ENCODE measurements around the gene KIRREL2.

Gene KIRREL2

DNA sequence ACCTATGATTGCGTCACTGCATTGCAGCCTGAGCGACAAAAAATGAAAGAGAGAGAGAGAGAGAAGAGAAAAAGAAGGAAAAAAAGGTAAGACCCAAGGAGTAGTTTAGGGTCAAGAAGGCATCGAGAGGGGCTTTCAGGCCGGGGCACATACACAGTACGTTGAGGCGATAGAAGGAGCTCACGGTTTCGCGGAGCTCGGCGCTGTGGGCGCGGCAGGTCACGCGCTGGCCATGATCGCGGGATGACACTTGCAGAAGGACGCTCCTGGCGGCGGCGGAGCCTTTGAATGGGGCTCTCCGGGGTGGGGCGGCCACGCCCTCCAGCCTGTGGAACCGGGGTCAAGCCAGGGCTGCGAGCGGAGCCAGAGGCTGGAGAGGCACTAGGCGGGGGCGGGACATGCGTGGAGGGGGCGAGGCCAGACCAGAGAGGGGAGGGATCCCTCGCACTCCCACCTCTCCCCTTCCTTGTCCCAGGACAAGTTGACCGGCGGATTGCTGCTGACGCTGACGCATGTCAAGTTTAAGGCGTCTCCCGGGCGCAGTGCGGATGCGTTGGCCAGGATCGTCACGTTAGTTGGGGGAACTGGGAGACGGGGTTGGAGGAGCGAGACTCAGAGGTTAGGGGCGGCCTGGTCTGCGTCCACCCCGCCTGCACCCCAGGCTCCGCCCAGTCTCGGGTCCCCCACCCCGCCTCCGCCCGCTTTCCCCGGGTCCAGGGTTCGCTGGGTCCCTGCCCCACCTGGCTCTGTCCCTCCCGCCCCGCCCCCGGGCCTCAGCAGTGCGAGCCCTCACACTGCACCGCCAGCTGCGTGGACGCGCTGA lies 11.3 kb upstream of the KIRREL2 start:
- no peak for FAIRE-seq

DNA sequence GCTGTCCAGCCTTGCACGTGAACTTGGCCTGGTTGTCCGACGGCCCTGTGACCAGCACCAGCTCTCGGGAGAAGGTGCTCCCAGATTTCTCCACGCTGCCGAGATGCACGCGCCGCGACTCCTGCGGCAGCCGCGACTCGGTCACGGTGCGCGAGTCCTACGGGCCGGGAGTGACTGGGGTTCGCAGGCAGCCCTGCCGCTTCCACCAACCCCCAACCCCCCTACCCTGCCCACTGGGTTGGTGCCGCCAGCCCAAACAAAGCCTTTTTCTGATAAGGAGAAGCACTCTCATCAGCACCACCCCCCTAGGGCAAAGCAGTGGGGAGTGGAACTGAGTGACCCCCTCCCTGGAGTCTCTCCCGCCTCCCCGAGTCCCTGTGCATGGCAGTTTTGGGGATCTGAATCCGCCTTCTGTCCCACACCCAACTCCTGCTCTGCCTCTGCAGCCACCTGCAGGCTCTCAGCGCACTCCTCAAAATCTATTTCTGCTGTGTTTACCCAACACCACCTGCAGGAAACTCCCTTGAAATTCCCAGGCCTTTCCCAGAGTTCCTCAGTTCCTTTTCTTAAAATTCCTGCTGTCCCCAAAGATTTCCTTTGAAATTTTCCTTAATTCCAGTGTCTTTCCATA lies 10.6 kb upstream of the KIRREL2 start:
- FAIRE-seq: no peak

GRCh38 chr19:35847911-35848310 lies 8.8 kb upstream of the KIRREL2 start:
- FAIRE-seq: no peak

- FAIRE-seq: no peak
These were observed 8.2 kb upstream of the KIRREL2 start for GRCh38 chr19:35848486-35848885.

DNA sequence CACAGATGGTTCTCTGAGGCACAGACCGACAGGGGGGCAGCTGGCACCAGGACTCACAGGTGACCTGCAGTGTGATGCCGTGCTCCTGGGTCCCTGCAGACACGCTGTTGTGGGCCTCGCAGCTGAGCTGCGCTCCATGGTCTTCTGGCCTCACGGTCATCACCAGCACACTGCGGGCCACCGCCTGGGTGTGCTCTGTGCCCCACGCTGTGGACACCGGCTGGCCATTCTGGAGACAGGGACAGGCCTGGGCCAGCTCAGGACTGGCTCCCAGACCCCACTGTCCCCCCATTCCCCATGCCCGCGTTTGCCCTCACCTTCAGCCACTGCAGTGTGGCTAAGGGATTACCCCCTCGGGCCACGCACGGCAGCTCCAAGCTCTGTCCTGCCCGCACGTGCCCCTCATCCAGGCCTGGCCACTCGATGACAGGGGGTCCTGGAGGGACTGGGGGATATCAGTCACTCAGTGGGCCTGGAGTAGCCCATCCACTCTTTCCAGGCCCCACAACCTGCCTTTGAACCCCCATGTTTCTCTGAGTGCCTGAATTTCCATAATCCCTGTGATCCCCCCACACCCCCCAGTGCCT lies 7.7 kb upstream of the KIRREL2 start:
- FAIRE-seq: no peak

GRCh38 chr19:35851213-35852028 lies 5.3 kb upstream of the KIRREL2 start:
- no peak for FAIRE-seq

DNA sequence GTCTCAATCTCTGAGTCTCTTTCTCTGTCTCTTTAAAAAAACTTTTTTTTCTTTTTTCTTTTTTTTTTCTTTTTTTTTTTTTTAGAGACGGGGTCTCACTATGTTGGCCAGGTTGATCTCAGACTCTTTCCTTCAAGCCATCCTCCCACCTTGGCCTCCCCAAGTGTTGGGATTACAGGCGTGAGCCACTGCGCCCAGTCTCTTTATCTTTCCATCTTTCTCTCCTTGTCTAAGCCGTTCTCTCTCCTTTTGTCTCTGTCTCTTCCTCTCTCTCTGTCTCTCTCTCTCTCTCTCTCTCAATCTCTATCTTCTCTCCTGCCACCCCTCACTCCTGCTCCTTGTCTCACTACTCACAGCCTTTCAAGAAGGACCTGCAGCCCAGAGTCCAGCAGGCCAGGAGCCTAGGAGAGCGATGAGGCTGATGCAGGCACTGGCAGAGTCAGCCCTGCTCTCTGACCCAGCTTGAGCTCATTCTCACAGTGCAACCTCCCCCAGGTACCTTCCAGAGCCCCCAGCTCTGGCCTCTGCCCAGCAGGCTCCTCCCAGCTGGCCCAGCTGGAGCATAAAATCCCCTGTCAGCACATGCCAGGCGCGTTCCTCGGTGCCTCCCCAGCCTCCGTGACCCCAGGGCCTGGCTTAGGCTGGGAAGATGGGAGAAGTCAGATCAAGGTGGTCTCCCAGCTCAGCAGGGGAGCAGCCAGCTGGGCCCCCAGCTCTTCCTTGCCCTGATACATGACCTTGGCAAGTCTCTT lies 4.5 kb upstream of the KIRREL2 start, which contains the start of gene NPHS1:
Gene NPHS1 (minus strand): TSS at position 476 of the 752 bp plus-strand sequence. CDS start 667 bp downstream, outside the sequence.
- FAIRE-seq: peak; percentile 17

DNA sequence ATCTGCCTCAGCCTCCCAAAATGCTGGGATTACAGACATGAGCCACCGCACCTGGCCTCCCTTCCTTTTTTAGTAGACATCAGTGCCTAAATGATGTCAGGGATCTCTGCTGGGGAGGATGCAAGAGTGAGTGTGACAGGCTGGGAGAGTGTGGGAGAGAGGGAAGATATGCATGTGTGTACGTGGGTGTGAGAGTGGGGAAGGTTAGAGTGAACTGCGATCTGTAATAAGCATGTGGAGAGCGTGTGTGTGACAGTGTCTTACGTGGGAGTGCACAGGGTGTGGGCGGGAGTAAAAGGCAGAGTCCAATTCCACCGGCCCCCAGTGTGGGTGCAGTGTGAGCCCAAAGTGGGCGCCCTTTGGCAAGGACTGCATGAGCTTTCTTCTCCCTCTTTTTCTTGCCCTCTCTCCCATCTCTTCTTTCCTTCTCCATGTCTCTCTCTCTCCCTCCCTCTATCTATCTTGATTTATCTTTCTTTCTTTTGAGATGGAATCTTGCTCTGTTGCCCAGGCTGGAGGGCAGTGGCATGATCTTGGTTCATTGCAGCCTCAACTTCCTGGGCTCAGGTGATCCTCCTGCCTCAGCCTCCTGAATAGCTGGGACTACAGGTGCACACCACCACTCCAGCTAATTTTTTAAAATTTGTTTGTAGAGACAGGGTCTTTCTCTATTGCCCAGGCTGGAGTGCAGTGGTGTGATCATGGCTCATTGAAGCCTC lies 3.5 kb upstream of the KIRREL2 start:
- FAIRE-seq: no peak

DNA sequence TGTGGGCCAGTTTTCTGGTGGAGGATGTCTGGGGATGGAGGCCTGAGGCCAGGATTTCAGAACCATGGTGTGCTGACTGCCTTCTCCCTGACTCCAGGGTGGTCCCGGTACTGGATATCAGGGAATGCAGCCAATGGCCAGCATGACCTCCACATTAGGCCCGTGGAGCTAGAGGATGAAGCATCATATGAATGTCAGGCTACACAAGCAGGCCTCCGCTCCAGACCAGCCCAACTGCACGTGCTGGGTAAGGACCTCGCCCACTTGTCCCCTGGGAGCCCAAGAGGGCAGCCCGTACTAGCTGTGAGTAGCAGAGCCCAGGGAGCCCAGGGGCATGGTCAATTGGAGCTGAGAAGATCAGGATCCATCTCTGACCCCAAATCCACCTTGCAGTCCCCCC lies 1.6 kb downstream of the KIRREL2 start:
- FAIRE-seq: no peak

DNA sequence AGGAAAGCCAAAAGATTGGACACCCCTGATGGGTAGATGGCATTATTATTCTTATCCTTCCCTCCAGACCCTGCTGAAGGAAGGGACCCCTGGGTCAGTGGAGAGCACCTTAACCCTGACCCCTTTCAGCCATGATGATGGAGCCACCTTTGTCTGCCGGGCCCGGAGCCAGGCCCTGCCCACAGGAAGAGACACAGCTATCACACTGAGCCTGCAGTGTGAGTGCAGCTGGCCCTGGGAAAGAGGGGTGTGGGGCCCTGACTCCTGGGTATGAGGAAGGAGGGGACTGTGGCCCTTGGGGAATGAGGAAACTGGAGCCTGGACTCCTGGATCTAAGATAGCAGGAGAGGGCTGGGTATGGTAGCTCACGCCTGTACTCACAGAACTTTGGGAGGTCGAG lies 2.7 kb downstream of the KIRREL2 start:
- FAIRE-seq: no peak

GRCh38 chr19:35860436-35860817 lies 3.7 kb downstream of the KIRREL2 start:
- FAIRE-seq: no peak

DNA sequence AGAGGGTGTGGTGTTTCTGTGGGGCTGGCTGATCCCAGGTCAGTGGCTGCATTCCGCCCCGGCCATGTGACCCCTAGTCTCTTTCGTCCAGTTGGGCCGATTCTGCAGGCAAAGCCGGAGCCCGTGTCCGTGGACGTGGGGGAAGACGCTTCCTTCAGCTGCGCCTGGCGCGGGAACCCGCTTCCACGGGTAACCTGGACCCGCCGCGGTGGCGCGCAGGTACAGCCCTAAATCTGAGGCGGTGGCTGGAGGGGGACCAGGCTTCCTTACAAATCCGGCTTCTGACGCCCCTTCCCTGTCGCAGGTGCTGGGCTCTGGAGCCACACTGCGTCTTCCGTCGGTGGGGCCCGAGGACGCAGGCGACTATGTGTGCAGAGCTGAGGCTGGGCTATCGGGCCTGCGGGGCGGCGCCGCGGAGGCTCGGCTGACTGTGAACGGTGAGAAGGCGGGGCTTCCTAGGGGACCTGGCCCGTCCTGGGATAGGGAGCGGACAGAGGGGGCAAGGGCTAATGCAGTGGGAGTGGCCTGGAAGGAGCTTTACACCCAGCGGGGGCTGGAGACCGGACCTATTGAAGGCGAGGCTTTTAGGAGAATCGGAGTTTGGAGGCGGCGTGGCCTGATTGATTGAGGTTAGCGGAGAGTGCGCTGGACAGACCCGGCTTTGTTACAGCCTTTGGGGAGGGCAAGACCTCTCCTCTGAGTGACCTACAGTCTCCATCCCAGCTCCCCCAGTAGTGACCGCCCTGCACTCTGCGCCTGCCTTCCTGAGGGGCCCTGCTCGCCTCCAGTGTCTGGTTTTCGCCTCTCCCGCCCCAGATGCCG lies 4.3 kb downstream of the KIRREL2 start:
- FAIRE-seq: no peak

DNA sequence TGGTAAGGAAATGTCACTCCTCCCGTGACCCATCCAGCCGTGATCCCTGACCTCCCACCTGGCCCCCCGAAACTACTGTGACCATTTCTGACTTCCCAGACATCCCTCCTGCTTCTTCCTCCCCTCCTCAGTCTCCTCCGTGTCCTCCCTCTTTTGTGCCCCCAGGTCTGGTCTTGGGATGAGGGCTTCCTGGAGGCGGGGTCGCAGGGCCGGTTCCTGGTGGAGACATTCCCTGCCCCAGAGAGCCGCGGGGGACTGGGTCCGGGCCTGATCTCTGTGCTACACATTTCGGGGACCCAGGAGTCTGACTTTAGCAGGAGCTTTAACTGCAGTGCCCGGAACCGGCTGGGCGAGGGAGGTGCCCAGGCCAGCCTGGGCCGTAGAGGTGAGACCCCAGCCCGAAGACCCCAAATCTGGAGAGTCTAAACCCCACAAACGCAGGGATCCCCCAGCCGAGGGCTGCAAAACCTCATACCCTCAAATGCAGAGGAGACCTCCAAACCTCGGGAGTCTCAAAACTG lies 5.0 kb downstream of the KIRREL2 start:
- FAIRE-seq: no peak

DNA sequence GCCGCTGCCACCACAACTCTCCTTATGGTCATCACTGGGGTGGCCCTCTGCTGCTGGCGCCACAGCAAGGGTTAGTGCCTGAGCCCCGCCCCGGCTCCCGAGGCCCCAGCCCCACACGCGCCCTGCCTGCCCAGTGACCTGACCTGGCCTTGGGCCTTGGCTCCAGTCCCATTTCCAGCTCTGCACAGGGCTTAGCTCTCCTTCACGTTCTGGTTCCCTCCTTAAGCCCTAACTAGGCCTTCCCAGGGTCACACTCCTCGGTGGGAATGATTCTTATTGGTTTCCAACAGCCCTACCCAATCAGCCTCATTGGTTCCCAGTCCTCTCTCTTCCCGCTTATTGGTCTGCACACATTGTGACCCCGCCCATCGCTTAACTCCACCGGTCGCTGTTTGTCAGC lies 5.8 kb downstream of the KIRREL2 start:
- no peak for FAIRE-seq

- FAIRE-seq: no peak
These were observed 6.3 kb downstream of the KIRREL2 start for GRCh38 chr19:35863018-35863417.

GRCh38 chr19:35868172-35868822 lies 11.6 kb downstream of the KIRREL2 start, which contains the start of gene APLP1:
Gene APLP1 (plus strand): TSS chr19:35868574. CDS start chr19:35868637, 63 bp downstream.
- no peak for FAIRE-seq

DNA sequence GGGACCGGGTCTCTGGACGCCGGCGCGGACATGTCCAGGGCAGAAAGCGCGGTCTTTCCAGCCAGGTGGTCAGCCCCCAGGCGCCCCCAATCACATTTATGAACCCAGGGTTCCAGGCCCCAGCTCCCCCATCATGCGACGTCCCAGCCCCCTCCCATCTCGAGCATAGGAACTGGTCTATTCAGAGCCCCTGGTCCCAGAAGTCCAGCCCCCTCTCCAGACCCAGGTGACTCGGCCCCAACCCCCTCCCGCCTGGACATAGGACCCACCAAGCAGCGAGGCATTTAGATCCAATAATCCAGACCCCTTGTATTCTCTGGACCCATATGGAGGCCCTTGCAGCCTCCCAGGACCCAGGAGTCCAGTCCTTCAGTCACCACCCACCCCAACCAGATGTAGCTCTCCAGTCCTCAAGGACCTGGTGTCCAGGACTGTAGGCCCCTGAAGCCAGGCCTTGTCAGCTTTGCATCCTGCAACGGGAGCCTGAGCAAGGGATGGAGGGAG lies 12.2 kb downstream of the KIRREL2 start:
- FAIRE-seq: no peak

DNA sequence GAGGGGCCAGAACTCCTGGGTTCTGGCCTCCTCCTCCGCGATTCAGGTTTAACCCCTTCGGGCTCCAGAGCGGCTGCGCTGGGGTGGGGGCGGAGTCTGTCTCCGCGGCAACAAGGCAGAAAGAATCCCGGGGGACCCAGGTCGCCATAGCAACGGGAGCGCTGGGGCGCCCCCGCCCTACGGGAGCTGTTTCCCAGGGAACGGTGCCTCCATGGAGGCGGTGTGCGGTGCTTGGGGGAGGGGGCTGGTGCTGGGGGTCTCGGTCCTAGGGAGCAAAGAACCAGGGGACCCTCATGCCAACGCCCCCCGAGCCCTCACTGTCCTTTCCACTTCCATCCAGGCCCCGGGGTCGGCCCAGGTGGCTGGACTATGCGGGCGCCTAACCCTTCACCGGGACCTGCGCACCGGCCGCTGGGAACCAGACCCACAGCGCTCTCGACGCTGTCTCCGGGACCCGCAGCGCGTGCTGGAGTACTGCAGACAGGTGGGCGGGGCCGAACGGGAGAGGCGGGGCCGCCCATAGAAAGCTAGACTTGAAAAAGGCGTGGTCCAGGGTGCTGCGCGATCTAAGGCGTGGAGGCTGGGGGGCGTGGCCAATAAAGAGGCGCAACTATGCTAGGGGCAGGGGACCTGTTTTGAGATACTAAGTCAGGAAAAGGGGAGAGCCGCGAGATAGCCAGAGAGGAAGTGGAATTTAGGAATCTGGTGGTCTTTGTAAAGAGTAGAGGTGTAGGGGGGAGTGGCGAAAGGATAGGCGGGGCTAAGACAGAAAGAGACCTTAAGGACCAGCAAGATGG lies 12.8 kb downstream of the KIRREL2 start:
- FAIRE-seq: peak; percentile 92
